ELF-1 (cell line): ENCODE results near the gene CSKMT.
"Not testable (repeated sequence)": the region's sequence is repeated elsewhere in the genome, so short reads cannot be mapped to it uniquely, and the experiment has no call there.

Experiments
- DNase-seq: peaks from one replicate; pipeline ENCODE4 v3.0.0-alpha.2; 2016; ENCODE audit warnings: low read depth, low spot score

The CSKMT gene

GRCh38 chr11:62665075-62665598 is at the start of gene CSKMT, which contains the start of gene C11orf98:
Gene CSKMT, plus strand, starts transcription at chr11:62665312. Its CDS starts 568 bp downstream, at chr11:62665880.
Gene C11orf98, minus strand, starts transcription at chr11:62665210. Its CDS starts 41 bp downstream, at chr11:62665169.
- peak; percentile 96 for DNase-seq

GRCh38 chr11:62615521-62615920 is 49.6 kb upstream of the CSKMT start:
- DNase-seq: no peak

GRCh38 chr11:62616957-62617356 is 48.2 kb upstream of the CSKMT start:
- not testable (repeated sequence) for DNase-seq

- DNase-seq: no peak
These were observed 44.0 kb upstream of the CSKMT start for GRCh38 chr11:62621027-62621566.

GRCh38 chr11:62621567-62622470 is 43.3 kb upstream of the CSKMT start, which contains the start of gene B3GAT3:
Gene B3GAT3, minus strand, starts transcription at chr11:62621986. Its CDS starts 39 bp downstream, at chr11:62621947.
- DNase-seq: peak; percentile 99

- no peak for DNase-seq
These were observed 42.5 kb upstream of the CSKMT start for GRCh38 chr11:62622476-62623089.

GRCh38 chr11:62627713-62628112 is 37.4 kb upstream of the CSKMT start:
- DNase-seq: no peak

GRCh38 chr11:62632492-62632891 is 32.6 kb upstream of the CSKMT start:
- no peak for DNase-seq

- no peak for DNase-seq
These were observed 20.9 kb upstream of the CSKMT start for GRCh38 chr11:62644220-62644619.

GRCh38 chr11:62645671-62645945 is 19.5 kb upstream of the CSKMT start:
- DNase-seq: no peak

- DNase-seq: peak; percentile 99
These were observed 18.9 kb upstream of the CSKMT start, which contains the start of gene GANAB for GRCh38 chr11:62645946-62646824. Gene GANAB, minus strand, starts transcription at chr11:62646613. Its CDS starts 14 bp downstream, at chr11:62646599.

- DNase-seq: no peak
These were observed 18.1 kb upstream of the CSKMT start for GRCh38 chr11:62646825-62647608.

GRCh38 chr11:62647609-62648005 is 17.5 kb upstream of the CSKMT start:
- DNase-seq: no peak

- DNase-seq: no peak
These were observed 16.7 kb upstream of the CSKMT start for GRCh38 chr11:62648185-62648966.

- DNase-seq: no peak
These were observed 16.1 kb upstream of the CSKMT start for GRCh38 chr11:62648967-62649364.

- DNase-seq: no peak
These were observed 15.6 kb upstream of the CSKMT start for GRCh38 chr11:62649486-62649885.

- DNase-seq: not testable (repeated sequence)
These were observed 14.8 kb upstream of the CSKMT start for GRCh38 chr11:62650283-62650682.

GRCh38 chr11:62652161-62653006 is 12.7 kb upstream of the CSKMT start:
- DNase-seq: no peak

- DNase-seq: no peak
These were observed 10.8 kb upstream of the CSKMT start for GRCh38 chr11:62654297-62654696.
